GM18520 (cell line): Measurements from ENCODE around the gene MVB12B.
"Not testable (repeated sequence)": the region's sequence is repeated elsewhere in the genome, so short reads cannot be mapped to it uniquely, and the experiment has no call there.

Source experiments
- ATAC-seq: cut with Tn5 transposase; IDR thresholded peaks from one replicate; pipeline ENCODE4 v1.9.1; 2021; ENCODE audit not compliant: unreplicated experiment

Gene MVB12B, protein sequence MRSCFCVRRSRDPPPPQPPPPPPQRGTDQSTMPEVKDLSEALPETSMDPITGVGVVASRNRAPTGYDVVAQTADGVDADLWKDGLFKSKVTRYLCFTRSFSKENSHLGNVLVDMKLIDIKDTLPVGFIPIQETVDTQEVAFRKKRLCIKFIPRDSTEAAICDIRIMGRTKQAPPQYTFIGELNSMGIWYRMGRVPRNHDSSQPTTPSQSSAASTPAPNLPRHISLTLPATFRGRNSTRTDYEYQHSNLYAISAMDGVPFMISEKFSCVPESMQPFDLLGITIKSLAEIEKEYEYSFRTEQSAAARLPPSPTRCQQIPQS

DNA sequence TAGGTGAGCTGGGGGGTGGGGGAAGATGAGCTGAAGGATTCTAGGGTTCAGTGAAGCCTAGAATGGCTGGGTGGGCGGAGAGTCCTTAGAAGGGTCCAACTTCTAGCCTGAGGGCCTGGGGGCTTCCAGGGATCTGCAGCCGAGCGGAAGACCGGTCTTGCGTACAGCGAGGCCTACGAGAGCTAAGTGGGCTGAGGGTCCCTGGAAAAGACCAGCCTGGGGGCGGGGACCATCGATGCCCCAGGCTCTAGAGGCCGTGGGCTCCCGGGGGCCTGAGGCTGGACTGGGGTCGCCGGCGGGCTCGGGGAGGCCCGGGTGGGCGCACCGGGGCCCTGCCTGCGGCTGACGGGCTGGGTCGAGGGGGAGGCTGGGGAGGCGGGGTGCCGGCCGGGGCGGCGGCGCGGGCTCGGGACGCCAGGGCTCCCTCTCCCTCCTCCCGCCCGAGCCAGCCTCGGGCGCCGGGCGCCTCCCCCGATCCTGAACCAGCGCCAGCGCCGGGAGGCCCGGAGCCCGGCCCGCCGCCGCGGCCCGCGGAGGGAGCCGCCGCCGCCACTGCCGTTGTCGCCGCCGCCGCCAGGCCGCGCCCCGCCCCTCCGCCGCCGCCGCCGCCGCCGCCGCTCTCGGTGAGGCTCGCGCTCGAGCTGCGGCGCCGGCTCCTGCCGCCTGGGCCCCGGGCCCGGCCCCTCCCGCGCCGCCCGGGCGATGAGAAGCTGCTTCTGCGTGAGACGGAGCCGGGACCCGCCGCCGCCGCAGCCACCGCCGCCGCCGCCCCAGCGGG is at the start of gene MVB12B:
Gene MVB12B, plus strand, starts transcription at position 602 of the 778 bp plus-strand sequence. Its CDS starts 101 bp downstream, at position 703.
- no peak for ATAC-seq

DNA sequence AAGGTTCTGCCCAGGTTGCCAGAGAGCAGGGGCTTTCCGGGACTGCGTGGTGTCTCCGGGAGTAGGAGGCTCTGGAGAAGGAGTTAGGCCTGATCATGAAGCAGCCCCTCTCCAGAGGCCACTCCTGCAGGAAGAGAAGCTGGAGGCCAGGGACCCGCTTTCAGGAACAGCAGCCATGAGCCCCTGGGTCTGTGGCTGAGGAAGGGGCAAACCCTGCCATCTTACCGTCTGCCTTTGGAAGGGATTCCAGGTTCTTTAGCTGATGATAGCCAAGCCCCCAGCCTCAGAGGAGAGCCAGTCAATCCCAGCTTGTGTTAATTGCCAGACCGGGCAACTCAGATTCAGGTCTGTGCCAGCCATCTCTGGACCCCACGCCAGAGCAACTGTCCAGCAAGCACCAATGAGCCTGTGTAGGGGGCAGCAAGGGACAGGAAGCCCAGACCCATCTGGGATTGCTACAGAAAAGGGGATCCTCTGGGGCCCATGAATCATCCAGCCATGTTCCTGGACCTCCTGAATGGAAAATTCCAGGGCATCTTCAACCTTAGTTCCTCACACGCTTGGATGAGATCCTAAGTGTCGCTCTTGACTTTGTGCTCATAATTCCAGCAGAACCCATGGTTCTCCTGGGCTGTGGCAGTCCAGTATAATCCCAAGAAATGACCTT is 42.7 kb upstream of the MVB12B start:
- no peak for ATAC-seq

DNA sequence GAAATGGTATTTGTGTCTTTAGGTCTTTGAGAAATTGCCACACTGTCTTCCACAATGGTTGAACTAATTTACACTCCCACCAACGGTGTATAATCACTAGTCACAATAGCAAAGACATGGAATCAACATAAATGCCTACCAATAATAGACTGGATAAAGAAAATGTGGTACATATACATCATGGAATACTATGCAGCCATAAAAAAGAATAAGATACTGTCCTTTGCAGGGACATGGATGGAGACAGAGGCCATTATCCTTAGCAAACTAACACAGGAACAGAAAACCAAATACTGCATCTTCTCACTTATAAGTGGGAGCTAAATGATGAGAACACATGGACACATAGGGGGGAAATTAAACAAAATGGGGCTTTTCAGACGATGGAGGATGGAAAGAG is 41.0 kb upstream of the MVB12B start:
- not testable (repeated sequence) for ATAC-seq

DNA sequence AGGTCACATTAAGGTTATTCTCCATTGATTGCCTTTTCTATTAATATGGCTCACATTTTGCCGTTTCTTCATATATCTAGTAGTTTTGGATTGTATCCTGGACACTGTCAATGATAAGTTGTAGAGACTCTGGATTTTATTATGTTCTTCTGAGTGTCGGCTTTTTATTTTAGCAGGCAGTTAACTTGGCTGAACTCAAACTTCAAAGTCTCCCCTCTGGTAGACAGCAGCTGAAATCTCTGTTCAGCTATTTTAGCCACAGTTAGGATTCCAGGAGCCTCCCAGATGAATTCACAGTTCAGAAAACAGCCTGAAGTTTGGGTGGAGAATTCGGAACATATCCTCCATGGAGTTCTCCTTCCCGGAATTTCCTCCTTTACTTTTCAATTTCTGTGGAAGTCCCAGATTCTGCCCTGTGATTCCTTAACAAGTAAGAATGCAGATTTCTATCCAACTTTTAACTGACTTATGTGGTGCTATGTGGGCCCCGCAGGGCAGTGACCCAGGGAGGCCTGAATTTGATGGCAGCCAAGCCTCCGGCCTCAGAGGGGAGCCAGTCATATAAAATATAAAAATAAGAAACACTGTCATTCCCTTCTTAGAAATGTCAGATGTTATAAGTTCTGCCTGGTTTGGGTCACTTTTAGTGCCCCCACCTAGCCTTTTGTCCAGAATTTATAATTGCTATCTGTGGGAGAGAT is 39.3 kb upstream of the MVB12B start:
- ATAC-seq: no peak

DNA sequence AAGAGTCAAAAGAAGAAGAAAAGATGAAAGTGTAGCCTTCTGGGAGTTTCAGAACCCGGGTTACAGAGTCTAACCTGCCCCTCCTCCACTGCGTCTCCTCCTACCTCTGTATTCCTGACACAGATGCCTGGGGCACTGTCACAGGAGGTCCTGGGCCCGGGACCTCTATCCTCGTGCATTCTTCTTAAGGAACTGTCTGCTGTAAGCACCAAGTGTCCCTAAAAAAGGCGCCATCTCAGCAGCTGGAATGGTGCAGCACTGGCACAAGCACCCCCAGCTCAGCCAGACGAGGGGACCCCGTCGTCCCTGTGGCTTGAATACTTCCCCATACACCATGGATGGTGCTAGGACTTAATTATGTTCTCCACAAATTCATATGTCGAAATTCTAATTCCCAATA is 35.8 kb upstream of the MVB12B start:
- ATAC-seq: no peak

DNA sequence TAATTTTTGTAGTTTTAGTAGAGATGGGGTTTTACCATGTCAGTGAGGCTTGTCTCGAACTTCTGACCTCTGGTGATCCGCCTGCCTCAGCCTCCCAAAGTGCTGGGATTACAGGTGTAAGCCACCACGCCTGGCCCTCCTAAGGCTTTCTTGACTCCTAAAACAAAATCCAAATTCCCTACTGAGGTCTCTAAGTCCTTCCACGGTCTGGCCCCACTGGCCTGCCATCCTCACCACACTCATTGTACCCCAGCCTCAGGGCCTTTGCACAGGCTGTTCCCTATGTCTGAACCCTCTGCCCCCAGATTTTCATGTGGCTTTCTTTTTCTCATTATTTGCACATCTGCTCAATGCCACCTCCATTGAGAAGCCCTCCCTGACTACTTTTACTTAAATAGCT is 34.7 kb upstream of the MVB12B start:
- ATAC-seq: no peak

DNA sequence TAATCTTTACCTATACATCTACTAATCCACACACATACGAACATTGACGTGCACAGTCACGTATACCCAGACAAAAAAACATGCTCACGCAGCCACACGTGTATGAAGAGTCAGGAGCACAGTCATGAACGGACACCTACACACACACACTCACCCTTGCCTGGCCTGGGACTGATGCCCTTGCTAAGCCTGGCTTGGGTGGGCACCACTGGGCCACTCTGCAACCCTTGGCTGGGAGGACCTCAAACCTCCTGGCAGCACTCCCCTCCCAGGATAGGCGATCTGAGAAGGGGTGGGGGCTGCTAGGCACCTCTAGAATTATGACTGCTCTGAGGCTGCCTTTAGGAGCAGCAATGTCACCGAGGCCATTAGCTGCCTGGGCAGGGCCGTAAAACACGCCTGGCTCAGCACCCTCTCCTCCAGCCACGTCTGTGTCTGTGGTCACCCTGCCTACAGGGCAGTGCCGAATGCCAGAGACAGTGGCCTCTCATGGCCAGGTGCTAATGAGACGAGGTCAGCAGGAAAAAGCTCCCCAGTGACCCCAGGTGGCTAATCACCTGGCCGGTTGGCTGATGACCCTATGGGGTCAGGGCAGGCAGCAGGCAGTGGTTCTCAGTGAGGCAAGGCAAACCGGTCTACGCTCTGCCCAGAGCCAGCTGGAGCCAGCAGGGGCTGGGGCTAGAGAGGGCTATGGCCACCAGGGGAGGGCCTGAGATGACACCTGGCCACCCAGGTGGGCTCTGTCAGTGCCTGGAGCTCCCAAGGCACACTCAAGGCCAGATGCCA is 33.7 kb upstream of the MVB12B start:
- no peak for ATAC-seq

DNA sequence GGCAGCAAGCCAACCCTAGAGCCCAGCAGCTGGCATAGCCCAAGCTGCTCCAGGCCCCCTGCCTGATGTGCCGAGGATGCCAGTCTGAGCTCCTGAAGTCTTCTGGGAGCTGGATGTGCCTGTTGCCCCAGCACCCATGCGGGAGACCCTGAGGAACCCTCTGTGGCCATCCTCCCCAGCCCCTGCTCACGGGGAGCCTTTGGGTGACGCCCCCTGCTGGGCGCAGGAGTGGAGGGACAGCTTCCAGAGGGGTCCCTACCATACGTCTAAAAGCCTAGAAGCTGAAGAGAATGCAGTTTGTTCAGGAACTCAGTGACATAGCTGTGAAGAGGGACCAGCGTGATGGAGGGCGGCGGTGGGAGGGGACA is 33.1 kb upstream of the MVB12B start:
- no peak for ATAC-seq

DNA sequence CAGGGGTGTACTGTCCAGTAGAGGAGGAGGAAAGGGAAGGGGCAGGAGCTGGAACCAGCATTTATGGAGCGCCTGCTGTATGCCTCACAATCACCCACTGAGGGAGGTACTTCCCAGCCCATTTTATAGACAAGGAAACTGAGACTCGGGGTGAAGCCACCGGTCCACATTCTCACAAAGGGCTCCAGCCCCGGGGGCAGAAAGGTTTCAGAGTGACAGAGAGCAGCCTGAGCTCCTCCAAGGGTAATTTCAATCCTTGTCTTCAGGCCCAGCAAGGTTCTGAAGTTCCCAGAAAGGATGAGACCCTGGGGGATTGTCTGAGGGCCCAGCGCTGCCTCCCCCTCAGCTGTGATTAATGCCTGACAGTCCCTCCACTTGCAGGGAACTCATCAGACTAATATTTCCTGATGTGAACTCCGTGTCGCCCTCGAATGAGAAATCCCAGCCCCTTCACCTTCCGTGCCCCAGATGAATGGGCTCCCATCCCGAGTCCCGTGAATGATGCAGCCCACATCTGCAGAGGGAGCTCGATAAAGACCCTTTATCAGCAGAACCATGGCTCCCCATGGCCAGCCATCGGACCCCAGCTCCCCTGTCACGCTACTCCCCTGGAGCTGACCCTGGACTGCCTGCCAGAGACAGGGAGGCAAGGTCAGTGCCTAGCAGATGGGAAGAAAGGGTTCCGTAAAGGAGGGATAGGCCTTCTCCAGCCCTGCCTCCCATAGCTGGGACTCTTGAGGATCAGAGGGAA is 32.1 kb upstream of the MVB12B start:
- no peak for ATAC-seq

DNA sequence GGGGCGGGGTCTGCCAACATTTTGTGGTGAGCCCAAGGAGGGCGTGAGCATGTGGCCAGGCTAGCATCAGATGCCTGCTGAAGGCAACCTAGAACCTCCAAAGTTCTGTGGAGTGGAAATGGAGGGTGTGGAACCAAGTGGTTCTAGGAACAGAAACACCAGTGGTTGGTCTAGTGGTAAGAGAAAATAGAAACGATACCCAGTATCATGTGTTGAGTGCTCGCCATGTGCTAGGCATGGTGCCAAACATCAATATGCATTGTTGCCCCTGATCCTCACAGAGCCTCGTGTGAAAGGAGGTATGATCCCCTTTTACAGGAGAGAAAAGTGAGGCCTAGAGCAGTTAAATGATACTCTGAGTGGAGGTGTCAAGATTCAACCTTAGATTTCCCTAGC is 31.5 kb upstream of the MVB12B start:
- no peak for ATAC-seq

DNA sequence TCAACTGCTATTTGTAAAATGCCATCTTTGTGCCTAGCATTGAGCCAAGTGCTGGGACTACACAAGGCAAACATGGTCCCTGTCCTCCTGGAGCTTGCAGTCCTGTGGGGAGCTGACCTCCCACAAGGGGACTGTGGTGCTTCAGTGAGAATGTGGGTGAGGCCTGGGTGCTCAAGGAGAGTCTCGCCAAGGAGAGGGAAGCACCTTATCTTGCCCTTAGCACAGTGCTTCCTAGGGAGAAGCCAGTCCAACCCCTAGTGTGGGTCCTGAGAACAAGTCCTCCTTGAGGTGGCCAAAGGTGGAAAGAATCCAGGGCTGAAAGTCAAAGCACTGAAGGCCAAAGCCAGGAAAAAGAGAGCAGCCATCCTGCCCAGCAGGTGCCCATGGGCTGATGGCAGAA is 31.1 kb upstream of the MVB12B start:
- ATAC-seq: no peak

DNA sequence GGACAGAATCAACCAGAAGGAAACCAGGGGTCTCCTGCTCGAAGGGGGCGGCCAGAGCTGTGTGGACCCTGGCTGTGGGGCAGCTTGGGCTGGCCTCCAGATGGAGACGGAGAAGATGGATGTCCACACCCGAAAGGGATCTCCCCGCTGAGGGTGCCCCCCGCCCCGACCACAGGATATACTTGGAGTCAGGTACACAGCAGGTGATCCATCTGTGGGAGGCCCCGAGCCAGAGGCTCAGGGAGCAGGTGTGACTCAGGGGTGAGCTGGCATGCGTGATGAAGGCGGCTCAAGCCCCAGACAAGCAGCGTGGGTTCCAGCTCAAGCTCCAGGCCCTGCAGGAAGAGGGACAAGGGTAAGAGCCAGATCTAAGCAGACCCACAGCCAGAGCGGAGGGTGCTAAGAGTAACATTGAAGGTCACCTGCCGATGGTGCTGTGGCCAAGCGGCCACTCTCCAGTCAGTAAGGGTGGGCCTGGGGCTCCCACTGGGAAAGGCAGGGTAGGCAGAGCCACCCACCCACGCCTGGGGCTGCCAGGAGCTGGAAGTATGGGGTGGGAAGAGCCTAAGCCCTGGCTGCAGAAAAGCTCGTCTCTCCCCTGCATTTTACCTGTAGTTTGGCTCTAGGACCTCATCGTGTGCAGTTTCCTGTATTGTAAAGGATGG is 30.6 kb upstream of the MVB12B start:
- no peak for ATAC-seq

DNA sequence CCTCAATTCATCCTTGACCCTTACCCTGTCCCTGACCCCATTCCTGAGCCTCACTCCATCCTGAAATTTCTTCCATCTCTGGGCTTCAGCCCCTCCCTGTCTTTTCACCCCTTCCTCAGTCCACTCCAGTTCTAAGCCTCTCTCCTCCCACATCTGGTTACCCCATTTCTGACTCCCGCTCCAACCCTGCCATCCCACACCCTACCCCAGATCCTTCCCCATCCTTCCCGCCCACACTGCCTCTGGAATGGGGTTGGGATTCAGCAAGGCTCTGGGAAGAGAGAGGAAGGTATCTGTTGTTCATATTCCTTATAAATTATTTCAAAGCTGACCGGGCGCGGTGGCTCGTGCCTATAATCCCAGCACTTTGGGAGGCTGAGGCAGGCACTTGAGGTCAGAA is 29.9 kb upstream of the MVB12B start:
- ATAC-seq: no peak

DNA sequence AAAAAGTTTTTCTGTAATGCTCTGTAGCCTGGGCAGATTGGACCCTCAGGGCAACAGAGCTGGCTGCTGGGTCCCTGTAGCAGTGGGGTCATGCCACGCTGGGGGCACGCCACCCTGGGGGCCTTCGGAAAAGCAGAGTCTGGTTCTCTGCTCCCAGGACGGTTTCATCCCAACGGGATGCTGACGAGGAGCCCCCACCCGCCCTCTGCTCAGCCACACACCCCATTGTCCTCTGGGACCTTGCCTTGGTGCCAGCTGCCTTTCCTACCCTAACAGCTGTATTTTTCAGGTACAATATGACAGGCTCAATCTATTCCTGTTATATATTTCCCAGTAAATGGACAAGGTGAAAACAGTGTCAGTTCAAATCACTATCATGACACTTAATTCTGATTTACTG is 29.0 kb upstream of the MVB12B start:
- ATAC-seq: no peak

DNA sequence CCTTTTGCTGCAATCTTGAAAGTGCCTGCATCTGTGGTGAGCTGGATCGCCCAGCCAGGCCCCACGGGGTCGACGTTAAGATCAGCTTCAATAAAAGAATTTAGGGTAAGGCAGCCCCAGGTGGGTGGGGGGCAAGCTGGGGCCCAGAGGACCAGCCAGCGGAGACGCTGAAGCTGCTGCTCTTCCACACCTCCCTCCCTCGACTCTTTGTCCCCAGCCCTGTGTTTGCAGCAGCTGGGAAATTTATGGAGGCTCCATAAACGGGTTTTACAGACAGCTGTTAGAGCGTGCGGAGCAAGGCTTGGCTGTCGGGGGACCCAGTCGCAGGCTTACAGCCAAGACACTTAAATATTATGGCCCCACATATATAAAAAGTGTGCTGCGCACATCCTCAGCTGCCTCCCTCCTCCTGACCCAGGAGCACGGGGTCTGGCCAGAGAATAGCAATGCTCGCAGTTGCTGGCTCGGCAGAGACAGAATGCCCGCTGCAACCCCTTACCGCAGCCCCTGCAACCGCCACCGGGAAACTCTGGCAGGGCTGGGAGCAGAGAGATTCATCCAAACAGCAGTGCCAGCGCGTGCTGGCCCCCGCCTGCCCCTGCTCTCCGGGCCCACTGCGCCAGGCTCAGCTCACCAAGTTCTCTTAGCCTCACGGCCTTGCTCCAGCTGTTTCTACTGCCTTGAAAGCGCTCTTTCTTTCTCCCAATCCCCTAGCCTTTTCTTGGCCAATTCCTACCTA is 28.4 kb upstream of the MVB12B start:
- no peak for ATAC-seq

DNA sequence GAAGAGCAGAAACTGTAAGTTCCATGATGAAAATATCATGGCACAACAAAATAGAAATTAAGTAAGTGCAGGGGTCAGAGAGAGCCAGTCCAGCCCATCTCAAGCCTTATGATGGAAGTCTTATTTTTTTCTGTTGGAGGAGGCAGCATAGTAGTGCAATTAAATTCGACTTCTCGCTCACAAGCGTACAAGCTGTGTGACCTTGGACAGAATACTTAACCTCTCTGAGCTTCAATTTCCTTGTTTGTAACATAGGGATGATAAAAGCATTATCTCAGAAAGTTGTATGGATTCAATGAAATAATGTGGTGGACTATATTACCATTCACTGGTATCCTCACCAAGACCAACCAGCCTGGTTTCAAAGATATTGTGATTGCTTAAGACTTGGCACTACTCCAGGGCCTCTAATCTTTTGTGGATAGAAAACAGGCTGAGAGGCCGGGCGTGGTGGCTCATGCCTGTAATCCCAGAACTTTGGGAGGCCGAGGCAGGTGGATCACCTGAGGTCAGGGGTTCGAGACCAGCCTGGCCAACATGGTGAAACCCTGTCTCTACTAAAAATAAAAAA is 26.8 kb upstream of the MVB12B start:
- ATAC-seq: no peak

DNA sequence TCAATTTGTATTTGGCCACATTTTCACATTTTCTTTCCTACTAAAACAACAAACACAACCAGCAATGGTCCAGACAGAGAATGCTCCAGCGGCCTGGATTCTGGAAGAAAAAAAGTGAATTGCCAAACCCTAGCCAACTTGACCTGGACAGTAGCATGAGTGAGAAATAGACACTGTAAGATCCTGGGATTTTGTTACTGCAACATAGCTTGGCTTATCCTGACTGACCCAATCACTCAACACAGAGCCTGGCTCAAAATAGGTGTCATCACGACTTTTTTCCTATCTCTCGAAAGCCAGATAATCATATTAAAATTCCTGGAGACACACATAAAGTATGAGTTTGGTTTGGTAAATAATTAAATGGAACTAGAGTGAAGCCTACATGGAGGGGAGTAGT is 25.4 kb upstream of the MVB12B start:
- ATAC-seq: no peak

DNA sequence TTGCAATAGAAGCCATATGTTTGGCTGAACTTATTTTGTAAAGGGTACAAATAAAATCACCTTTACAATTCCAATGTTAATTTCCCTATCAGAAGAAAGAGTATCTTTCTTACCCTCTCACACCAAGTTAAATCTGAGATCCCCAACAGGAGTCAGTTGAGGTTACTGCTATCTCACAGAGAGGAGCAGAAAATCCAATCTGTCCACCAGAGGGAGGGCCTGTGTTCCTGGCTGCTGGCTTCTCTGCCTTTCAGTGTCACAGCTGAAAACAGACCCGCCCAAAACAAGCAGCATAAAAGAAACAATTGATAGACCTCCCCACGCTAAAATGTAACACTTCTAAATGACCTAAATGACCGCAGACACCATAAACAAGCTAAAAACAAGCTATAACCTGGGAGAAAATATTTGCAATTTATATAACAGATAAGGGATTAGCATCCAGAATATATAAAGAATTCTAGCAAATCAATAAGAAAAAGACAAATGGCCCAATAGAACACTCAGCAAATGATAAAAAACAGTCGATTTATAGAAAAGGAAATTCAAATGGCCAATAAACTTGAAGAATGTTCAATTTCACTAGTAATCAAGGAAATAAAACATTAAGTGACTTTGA is 24.5 kb upstream of the MVB12B start:
- ATAC-seq: no peak
